HG03354 (cell line): Measurements from ENCODE around the gene GDNF.
"Not testable (repeated sequence)": the region's sequence is repeated elsewhere in the genome, so short reads cannot be mapped to it uniquely, and the experiment has no call there.

Experiments used
- ATAC-seq: cut with Tn5 transposase; IDR thresholded peaks from one replicate; pipeline ENCODE4 v1.9.1; 2021; ENCODE audit warnings: mild to moderate bottlenecking; ENCODE audit not compliant: unreplicated experiment, poor library complexity, severe bottlenecking

The GDNF gene

DNA sequence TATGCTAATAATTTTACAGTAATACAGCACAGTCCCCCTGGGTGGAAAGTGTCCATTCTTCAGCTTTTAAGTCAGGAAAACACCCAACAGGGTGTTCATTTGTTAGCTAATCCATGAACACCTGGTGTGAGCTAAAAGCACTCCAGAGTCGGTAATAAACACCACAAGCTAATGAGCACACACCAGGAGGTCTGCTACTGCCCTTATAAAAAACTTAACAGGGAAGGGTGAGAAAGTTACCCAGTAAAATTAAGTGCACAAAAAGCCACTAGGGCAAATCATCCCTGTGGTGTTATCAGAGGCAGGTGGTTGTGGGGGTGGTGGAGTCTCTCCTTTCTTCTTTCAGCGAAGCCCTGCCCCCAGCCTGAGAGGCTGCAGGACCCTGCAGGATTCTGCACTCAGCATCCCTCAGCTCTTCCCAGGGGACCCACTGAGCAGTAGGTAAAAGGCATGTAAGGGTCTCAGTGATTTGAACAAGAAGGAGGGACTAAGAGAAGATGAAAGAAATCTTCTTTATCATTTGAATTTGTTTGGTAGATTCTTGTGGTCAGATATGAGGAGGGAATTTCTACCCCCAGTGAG lies 14.4 kb downstream of the GDNF start:
- ATAC-seq, result no peak

DNA sequence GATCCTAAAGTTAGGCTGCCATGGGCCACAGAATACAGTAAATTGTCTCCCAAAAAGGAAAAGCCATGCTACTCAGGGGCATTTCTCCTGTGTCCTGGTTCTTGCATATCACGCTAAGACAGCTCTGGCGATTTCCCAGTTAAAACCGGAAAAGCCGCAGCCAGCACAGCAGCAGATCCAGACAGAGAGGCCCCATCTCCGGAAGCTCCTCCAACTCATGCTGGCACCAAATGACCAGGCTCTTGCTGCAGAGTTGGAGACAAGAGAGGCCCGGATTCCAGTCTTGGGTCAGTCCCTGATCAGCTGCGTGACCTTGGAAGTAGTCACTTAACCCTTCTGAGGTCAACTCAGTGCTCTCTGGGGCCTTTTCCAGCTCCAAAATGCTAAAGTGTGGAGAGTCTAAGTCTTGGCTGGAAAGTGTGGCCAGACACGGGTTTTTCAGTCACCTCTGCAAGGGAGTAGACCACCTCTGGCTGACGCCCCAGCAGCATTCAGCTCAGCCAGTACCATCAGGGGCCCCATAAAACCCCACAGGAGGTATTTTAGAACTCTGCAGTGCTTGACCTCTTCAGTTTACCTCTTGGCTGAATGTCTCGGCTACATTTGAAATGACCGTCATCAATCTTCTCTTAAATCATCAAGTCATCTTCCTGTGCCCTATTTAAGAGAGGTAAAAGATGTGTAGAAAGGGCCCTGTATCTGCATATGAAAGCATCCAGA lies 16.2 kb downstream of the GDNF start:
- no peak for ATAC-seq

DNA sequence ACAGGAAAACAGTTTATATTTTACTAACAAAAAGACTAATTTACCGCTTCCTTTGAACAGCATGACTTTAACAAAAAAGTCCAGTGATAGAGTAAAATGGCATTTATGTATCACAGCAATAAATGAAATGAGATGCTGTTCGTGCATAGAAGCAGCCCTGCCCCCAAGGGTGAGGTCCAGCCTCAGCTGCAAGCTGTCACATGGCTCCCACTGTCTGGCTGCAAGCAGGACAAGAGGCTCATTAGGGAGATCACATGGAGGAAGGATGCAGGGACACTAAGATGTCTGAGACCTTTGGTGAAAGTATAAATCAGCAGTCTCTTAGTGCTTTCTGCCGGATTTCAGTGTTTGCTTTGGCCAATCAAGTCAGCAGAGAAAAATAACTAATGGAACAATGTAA lies 23.0 kb downstream of the GDNF start:
- ATAC-seq, result no peak

DNA sequence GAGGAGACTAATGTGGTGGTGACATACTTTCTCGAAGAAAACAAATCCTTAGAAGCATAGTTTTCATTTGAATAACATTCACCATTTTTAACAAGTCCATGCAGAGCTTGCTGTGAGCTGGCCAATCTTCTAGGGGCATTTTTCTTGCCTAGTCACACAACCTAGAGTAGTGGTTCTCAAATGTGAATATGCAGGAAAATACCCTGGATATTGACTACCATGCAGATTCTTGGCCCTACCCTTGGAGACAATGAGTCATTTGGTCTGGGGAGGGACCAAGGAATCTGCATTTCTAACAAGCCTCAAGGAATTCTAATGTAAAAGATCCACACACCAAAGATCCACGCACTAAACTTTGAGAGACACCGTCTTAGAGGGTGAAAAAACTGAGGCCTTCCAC lies 23.5 kb downstream of the GDNF start:
- ATAC-seq, result no peak

DNA sequence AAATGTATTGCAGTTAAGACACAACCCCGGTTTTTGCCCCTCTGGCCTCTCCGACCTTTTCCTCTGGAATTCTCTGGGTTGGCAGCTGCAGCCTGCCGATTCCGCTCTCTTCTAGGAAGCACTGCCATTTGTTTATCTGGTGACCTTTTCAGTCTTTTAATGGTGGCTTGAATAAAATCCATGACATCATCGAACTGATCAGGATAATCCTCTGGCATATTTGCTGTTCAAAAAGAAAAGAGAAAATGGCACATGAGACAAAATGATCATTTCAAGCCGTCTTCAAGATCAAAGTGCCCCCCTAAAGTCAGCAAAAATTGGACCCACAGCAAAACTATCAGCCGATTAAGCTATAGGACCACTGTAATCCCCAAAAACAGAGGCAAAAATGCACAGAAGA lies 23.9 kb downstream of the GDNF start:
- no peak for ATAC-seq

DNA sequence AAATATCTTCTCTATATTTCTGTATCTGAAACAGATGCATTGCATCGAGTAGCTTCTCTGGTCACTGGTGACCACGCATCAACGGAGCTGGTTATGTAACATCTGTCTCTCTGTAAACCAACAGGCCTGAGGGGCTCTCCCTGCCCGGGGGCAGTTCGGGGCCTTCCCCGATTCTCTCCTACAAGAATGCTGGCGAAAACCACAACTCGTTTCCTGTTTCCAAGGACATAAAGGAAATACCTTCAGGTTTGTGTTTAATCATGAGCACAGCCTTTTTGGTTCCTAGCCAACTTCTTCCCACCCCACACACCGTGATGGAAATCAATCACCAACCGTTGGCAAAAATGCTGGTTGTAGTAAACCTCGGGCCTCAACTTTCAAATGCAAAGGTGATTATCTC lies 25.1 kb downstream of the GDNF start:
- no peak for ATAC-seq

DNA sequence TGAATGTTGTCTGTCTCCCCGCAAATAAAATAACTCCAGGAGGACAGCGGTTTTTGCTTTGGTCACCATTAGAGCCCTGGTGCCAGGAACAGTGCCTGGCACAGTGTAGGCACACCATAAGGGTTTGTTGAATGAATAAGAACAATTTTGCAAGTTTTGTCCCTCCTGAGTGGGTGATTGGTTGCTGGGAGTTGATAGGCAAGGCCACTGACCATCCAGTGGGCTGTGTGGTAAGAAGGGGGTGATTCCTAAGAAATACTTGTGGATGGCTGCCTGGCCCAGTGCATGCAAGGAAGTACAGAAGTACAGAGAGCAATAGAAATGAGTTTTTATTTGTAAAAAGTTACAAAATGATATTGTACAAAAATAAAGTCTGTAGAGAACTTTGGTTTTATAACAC lies 27.5 kb downstream of the GDNF start:
- ATAC-seq, result no peak

DNA sequence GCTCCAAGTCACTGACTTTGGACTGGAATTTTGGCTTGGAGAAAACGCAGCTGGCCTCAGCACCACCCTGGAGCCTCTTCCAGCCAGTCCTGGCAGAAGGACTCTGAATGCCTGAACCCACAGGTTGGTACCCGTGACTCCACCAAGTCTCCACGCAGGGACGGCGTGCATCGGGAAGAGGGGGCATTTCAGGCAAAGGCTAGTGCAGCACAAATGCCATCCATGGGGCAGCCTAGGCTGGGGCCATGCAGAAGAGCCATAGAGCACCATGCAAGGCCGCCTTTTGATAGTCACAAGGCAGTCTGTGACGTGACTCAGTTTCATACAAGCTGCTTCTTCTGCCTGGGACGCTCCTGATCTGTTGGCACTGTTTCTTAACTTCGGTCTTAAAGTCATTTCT lies 28.0 kb downstream of the GDNF start:
- no peak for ATAC-seq

DNA sequence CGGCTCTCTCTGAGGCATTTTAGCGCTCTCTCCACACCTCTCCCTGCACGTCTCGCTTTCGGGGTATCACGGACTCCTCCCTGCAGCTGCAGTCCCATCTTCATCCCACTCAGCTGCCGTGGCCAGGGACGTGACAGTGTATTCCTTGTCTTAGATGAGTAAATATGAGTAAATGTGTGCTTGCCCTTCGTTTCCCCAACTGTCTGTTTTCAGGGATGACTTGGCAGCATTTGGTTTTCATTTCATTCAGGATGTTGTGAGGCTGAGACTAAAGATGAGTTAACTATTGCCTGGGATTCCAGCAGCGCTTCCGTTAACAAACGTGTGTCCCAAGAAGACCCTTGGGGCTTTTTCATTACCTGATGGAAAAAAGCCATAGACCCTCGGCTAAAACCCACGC lies 29.5 kb downstream of the GDNF start:
- ATAC-seq, result no peak

DNA sequence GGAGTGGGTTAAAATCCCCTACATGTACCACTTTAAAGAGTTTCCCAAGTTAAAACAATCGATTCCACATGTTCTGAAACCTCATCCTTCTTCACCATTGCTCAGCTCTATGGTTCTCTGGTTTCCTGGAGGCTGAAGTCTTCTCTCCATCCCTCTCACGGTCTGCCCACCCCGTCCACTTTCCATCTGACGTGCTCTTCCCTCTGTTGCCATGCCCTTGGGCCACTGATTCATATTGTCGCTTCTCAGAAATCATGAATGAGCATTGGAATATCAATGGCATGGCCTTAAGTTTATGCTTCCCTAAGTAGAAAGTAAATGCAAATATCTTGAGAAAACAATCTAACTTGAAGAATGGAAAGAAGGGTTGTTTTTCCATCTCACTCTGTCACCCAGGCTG lies 30.9 kb downstream of the GDNF start:
- no peak for ATAC-seq

DNA sequence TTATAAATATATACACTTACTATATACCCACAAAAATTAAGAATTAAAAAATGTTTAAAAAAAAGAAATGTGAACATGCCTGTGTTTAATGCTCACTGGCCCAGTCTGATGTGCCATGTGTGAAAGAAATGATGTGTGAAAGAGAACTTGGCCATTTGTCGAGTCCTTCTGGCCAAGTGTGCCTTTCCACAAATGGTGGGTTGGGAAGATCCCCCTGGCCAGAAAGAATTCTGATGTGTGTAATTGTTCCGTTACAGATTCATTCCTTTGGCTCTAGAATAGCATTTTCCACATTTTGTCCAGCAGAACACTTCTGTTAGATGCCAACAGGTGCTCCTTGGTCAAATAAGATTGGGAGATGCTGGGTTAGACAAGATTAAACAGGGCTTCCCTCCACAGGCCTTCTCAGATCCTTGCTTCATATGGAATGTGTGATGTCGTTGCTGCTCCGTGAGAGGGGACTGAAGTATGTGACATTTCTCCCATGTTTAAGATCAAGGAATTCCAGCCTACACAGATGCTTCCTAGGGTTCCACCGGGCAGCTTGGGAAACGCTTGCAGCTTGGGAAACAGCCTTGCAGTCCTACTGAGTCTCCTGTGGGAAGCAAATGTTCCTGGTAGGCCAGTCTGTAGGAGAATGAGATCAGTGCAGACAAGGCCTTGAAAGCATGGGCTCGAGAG lies 32.1 kb downstream of the GDNF start:
- ATAC-seq, result no peak

DNA sequence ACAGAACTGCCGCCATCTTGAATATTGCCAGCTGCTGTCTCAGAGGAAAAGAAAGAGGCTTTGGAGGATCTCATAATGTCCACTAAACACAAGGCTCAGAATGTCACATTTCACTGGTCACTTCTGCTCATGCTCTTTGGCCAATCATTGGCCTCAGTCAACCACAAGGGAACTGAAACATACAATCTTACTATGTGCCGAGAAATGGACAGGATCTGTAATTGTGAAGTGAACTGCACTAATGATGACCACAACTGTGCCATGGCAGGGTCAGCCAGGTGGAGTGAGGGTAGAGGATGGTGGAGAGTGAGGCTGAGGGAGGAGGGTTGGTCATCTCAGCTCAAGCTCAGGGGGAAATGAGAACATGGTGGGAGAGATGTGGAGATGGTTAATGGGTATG lies 32.8 kb downstream of the GDNF start:
- ATAC-seq, result no peak

DNA sequence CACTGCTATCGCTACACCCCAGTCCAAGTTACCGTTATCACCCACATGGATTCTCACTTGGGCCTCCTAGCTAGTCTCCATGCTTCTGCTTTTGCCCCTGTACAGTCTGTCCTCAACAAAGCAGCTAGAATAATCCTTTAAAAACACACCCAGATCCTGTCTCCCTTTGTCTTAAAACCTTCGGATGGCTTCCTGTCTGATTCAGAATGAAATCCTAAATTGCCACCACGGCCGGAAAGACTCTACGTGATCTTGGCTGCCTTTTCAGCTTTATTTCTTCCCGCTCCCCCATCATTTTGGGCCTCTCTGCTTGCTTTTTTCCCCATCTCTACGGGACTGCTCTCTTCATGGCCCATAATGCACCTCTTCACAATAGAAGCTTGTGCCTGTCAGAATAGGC lies 33.4 kb downstream of the GDNF start:
- no peak for ATAC-seq

DNA sequence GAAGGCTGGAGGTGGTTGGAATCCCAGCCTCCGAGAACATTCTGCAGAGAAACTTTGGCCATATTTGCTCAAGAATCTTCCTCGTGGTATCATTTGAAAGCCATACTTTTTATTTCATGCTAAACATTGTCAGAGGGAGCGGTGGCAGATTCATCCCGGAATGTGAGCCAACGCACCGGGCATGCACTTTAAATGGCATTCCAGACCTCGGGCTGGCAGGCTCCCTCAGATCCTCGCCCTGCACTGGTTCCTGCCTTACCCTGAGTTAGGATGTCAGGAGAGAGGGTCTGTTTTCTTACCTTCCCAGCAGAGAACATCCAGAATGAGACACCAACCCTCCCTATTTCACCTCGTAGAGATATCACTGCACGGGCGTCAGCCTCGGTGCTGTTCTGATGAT lies 33.8 kb downstream of the GDNF start:
- no peak for ATAC-seq

DNA sequence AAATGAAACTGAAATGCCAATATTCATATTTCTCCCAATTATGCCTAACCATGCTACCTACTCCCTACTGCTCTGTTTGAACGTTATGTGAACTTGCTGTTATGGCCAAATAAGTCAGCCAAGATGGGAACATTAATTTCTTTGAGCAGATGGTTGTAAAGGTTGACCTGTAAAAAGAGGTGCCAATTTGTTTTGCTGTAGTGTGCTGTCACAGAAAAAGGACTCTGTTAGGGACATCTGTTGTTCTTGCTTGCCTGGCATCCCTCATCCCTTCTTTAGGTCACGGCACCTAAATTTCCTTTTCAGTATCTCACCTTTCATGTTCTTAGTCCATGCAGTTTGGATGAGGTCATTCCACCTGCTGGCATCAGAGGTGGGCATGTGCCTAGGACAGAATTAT lies 35.4 kb downstream of the GDNF start:
- no peak for ATAC-seq

DNA sequence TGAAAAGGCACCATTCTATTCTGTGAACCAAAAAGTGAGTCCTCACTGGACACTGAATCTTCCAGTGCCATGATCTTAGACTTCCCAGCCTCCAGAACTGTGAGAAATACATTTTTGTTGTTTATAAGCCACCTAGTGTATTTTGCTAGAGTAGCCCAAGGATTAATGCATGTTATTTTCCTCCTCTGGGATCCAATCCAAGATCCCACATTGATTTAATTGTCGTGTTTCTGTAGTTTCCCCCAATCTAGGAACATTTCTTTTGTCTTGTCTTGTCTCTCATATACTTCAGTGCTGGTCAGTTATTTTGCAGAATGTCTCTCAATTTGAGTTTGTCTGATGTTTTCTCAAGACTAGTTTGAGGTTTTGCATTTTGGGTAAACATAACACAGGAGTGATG lies 36.4 kb downstream of the GDNF start:
- no peak for ATAC-seq

DNA sequence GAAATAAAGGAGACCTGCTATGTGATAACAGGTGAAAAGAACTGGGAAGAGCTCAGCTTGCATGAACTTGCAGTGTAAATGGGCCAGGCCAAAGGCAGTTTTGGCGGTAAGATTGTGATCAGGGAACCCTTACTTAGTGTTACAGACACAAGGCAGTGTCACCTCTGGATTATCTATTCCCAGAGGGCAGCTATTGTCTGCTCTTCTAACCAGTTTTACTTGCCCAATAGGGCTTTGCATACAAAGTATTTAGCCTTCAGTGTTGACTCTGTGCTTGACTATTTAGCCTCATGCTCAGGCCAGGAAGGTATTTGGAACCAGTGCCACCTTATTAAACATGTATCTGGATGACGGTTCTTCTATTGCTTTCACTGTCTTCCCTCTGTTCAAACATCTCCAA lies 38.3 kb downstream of the GDNF start:
- ATAC-seq, result no peak

DNA sequence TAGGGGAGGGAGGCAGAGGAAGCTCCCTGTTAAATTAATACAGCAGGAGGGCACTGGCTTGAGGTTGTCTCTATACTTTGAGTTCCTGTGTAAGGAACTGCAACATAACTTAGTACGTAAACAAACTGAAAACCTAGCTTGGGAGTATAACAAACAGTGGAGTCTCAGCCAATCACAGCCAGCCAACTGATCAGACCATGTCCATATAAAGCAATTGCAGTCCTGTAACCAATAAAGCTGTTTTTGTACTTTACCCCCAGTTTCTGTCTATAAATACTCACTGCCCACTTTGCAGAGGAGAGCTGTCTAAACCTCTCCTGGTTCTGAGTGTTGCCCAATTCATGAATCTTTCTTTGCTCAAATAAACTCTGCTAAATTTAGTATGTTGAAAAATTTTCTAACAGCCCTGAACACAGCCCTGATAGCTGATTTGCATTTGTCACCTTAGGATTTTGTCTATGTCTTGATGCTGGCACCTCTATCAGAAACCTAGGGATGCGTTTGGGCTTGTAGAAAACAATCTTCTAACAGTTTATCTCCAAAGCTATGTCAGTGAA lies 39.9 kb downstream of the GDNF start:
- ATAC-seq, result no peak

DNA sequence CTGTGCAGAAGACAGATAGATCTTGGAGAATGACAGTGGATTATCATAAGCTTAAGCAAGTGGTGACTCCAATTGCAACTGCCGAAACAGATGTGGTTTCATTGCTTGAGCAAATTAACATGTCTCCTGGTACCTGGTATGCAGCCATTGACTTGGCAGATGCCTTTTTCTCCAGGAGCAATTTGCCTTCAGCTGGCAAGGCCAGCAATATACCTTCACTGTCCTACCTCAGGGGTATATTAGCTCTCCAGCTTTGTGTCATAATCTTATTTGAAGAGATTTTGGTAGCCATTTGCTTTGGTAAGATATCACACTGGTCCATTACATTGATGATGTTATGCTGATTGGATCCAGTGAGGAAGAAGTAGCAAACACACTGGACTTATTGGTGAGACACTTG lies 43.4 kb downstream of the GDNF start:
- ATAC-seq, result not testable (repeated sequence)

DNA sequence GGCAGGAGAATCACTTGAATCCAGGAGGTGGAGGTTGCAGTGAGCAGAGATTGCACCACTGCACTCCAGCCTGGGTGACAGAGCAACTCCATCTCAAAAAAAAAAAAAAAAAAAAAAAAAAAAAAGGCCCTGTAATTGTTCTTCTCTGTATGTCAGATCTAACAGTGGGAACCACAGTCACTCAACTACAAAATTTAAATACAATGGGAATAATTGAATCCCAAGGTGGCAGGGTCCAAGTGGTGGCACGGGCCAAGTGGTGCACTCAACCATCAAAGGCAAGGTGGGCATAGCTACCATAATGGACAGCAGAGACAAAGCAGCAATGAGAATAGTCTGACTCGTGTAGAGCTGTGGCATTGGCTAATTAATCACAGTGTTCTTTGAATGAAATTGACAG lies 44.5 kb downstream of the GDNF start:
- ATAC-seq, result not testable (repeated sequence)

DNA sequence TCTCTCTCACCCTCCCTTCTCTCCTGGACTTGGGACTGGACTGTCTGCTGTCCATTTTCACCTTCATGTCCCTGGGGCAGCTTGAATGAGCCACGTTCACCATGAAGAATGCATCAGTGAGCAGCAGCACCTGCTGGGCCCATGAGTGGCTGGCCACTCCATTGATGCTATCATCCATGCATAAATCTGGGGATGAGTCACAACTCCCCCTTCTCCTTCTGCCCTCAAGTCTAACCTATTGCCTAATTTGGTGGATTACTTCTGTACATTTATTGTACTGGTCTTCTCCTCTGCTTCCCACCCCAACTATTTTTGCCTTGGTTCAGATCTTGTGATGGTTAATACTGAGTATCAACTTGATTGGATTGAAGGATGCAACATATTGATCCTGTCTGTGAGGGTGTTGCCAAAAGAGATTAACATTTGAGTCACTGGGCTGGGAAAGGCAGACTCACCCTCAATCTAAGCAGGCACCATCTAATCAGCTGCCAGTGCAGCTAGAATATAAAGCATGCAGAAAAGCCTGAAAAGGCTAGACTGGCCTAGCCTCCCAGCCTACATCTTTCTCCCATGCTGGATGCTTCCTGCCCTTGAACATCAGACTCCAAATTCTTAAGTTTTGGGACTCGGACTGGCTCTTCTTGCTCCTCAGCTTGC lies 46.7 kb downstream of the GDNF start:
- ATAC-seq, result no peak
